Thyroid gland (tissue), 4 donors: Measurements from ENCODE around the gene TYMS.

Source experiments
- POLR2A ChIP-seq, 2 donors: fragments of 450-650 bp; IDR thresholded peaks; one replicate each; pipeline ENCODE4 v1.6.1; 2017; ENCODE audit warnings: antibody characterized with exemption in 2 of 2, mild to moderate bottlenecking in 2 of 2, moderate library complexity in 1 of 2
- TF ChIP-seq, protein P1 (sequence below), 6 experiments: fragments of 200-600 bp in 3 of 6; fragments of 450-650 bp in 3 of 6; sonication (generic) in 3 of 6; IDR thresholded peaks; one replicate each; pipeline ENCODE4 v1.5.1; 2016 to 2019; ENCODE audit warnings: antibody characterized with exemption in 6 of 6, mild to moderate bottlenecking in 2 of 6, inconsistent platforms in 1 of 6, moderate library complexity in 1 of 6

DNA sequence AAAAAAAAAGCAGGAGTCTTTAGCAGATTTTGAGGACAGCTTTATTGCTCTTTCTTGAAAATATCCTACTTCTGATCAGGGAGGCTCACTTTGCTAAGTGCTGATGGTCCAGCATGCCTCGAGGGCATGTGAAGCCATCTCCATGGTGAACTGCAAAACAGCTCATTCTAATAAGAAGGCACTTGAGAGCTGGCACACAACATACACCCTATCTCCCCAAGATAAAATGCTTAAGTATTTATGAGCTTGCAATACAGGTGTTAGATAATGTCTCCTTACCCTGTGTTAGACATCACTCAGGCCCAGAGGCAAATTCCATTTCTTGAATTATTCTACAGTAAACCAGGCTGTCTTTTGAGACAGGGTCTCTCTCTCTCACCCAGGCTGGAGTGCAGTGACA lies 52.3 kb downstream of the TYMS start:
- TF ChIP-seq, protein P1, sequence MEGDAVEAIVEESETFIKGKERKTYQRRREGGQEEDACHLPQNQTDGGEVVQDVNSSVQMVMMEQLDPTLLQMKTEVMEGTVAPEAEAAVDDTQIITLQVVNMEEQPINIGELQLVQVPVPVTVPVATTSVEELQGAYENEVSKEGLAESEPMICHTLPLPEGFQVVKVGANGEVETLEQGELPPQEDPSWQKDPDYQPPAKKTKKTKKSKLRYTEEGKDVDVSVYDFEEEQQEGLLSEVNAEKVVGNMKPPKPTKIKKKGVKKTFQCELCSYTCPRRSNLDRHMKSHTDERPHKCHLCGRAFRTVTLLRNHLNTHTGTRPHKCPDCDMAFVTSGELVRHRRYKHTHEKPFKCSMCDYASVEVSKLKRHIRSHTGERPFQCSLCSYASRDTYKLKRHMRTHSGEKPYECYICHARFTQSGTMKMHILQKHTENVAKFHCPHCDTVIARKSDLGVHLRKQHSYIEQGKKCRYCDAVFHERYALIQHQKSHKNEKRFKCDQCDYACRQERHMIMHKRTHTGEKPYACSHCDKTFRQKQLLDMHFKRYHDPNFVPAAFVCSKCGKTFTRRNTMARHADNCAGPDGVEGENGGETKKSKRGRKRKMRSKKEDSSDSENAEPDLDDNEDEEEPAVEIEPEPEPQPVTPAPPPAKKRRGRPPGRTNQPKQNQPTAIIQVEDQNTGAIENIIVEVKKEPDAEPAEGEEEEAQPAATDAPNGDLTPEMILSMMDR (IDR thresholded peaks at IDR 0.05) = no peak
- no peak for TF ChIP-seq POLR2A (IDR thresholded peaks at IDR 0.05)
